DMS 273 (cell line): ENCODE measurements around the gene KCNQ1.

ENCODE experiments used
- DNase-seq: peaks from one replicate; lab custom pipeline; 2025; ENCODE audit not compliant: unreplicated experiment; lab: John Stamatoyannopoulos, UW

The KCNQ1 gene

GRCh38 chr11:2708151-2708581 is 263.4 kb downstream of the KCNQ1 start:
- DNase-seq: peak; percentile 13

GRCh38 chr11:2708757-2709281 is 264.0 kb downstream of the KCNQ1 start:
- DNase-seq: no peak

GRCh38 chr11:2709429-2709828 is 264.6 kb downstream of the KCNQ1 start:
- DNase-seq: no peak

GRCh38 chr11:2711161-2711560 is 266.4 kb downstream of the KCNQ1 start:
- no peak for DNase-seq

- DNase-seq: no peak
These were observed 268.3 kb downstream of the KCNQ1 start for GRCh38 chr11:2713094-2713493.

GRCh38 chr11:2713661-2714462 is 269.1 kb downstream of the KCNQ1 start:
- DNase-seq: no peak

- DNase-seq: no peak
These were observed 269.6 kb downstream of the KCNQ1 start for GRCh38 chr11:2714463-2714800.

- no peak for DNase-seq
These were observed 270.1 kb downstream of the KCNQ1 start for GRCh38 chr11:2714871-2715270.

GRCh38 chr11:2715716-2716350 is 271.0 kb downstream of the KCNQ1 start:
- DNase-seq: no peak

- no peak for DNase-seq
These were observed 271.7 kb downstream of the KCNQ1 start for GRCh38 chr11:2716376-2717095.

GRCh38 chr11:2717561-2718325 is 272.9 kb downstream of the KCNQ1 start:
- peak; percentile 52 for DNase-seq

- DNase-seq: no peak
These were observed 274.1 kb downstream of the KCNQ1 start for GRCh38 chr11:2718817-2719438.

GRCh38 chr11:2719831-2720590 is 275.2 kb downstream of the KCNQ1 start:
- no peak for DNase-seq

- DNase-seq: no peak
These were observed 276.6 kb downstream of the KCNQ1 start for GRCh38 chr11:2721210-2721916.

- no peak for DNase-seq
These were observed 278.1 kb downstream of the KCNQ1 start for GRCh38 chr11:2722955-2723354.

- no peak for DNase-seq
These were observed 279.3 kb downstream of the KCNQ1 start for GRCh38 chr11:2724104-2724503.

- DNase-seq: peak; percentile 21
These were observed 280.0 kb downstream of the KCNQ1 start for GRCh38 chr11:2724653-2725367.
